Adrenal gland (tissue), 5 donors: ENCODE data around the gene PCDH18.

Source experiments
- CTCF ChIP-seq, 6 experiments: fragments of 450-650 bp in 4 of 6; fragments of 200-600 bp in 2 of 6; sonication (generic) in 1 of 6; IDR thresholded peaks; 1 replicate in 5 of 6; 2 replicates in 1 of 6; pipeline versions ENCODE4 v1.5.1 to v1.8.0; 2016 to 2021; ENCODE audit warnings: antibody characterized with exemption in 6 of 6, mild to moderate bottlenecking in 2 of 6, moderate library complexity in 1 of 6
- POLR2A ChIP-seq, 2 donors: fragments of 450-650 bp; IDR thresholded peaks; one replicate each; pipeline ENCODE4 v1.6.1; 2017; ENCODE audit warnings: antibody characterized with exemption in 2 of 2, mild to moderate bottlenecking in 2 of 2, moderate library complexity in 1 of 2
- donor health status: DM: no; HTN: no; CAD: no.

GRCh38 chr4:137541876-137542646 is 9.8 kb upstream of the PCDH18 start:
- no peak for TF ChIP-seq POLR2A (IDR thresholded peaks at IDR 0.05)
- no peak for TF ChIP-seq CTCF (IDR thresholded peaks at IDR 0.05)
